HEK293 (cell line): Measurements from ENCODE around the gene SLC39A11.

Source experiments
- CTCF ChIP-seq: fragments of 450-650 bp; formaldehyde crosslinking; IDR thresholded peaks from 2 replicates; pipeline ENCODE4 v1.5.1; 2016; ENCODE audit warnings: missing biosample characterization, missing genetic modification characterization
- ELK4 ChIP-seq: IDR thresholded peaks from 2 replicates; pipeline ENCODE4 v1.6.1; 2011; ENCODE audit warnings: mild to moderate bottlenecking, low read depth, low read length, borderline replicate concordance
- HOXC10 ChIP-seq: sonication (generic); formaldehyde crosslinking; IDR thresholded peaks from 2 replicates; pipeline ENCODE4 v1.8.1; 2023; ENCODE audit warnings: mild to moderate bottlenecking, missing genetic modification reagents
- HOXD13 ChIP-seq: sonication (generic); formaldehyde crosslinking; IDR thresholded peaks from 2 replicates; pipeline ENCODE4 v1.8.0; 2022; ENCODE audit warnings: missing genetic modification reagents, borderline replicate concordance
- KLF1 ChIP-seq: fragments of 450-650 bp; formaldehyde crosslinking; IDR thresholded peaks from 2 replicates; pipeline ENCODE4 v1.5.1; 2016; ENCODE audit warnings: missing biosample characterization, missing genetic modification characterization
- KLF17 ChIP-seq: fragments of 450-650 bp; formaldehyde crosslinking; IDR thresholded peaks from 2 replicates; pipeline ENCODE4 v1.5.1; 2016; ENCODE audit warnings: missing biosample characterization, missing genetic modification characterization
- OSR2 ChIP-seq: fragments of 450-650 bp; formaldehyde crosslinking; IDR thresholded peaks from 2 replicates; pipeline ENCODE4 v1.5.1; 2016; ENCODE audit warnings: missing biosample characterization, missing genetic modification characterization
- ZFP37 ChIP-seq: fragments of 450-650 bp; formaldehyde crosslinking; IDR thresholded peaks from 2 replicates; pipeline ENCODE4 v1.5.1; 2016; ENCODE audit warnings: missing biosample characterization, missing genetic modification characterization
- ZFP41 ChIP-seq: fragments of 450-650 bp; formaldehyde crosslinking; IDR thresholded peaks from 2 replicates; pipeline ENCODE4 v1.5.1; 2016; ENCODE audit warnings: missing biosample characterization, missing genetic modification characterization, borderline replicate concordance
- ZIC2 ChIP-seq: fragments of 450-650 bp; formaldehyde crosslinking; IDR thresholded peaks from 2 replicates; pipeline ENCODE4 v1.5.1; 2016; ENCODE audit warnings: missing biosample characterization, missing genetic modification characterization
- ZNF114 ChIP-seq: fragments of 450-650 bp; formaldehyde crosslinking; IDR thresholded peaks from 2 replicates; pipeline ENCODE4 v1.5.0; 2017; ENCODE audit warnings: missing biosample characterization, missing genetic modification characterization
- ZNF175 ChIP-seq: fragments of 450-650 bp; formaldehyde crosslinking; IDR thresholded peaks from 2 replicates; pipeline ENCODE4 v1.5.1; 2016; ENCODE audit warnings: missing biosample characterization, missing genetic modification characterization
- ZNF19 ChIP-seq: fragments of 450-650 bp; formaldehyde crosslinking; IDR thresholded peaks from 2 replicates; pipeline ENCODE4; 2016; ENCODE audit warnings: missing biosample characterization, missing genetic modification characterization, low read depth
- ZNF221 ChIP-seq: fragments of 450-650 bp; formaldehyde crosslinking; IDR thresholded peaks from 2 replicates; pipeline ENCODE4 v1.5.1; 2017; ENCODE audit warnings: missing biosample characterization, missing genetic modification characterization, borderline replicate concordance
- ZNF223 ChIP-seq: fragments of 450-650 bp; formaldehyde crosslinking; IDR thresholded peaks from 2 replicates; pipeline ENCODE4 v1.5.1; 2016; ENCODE audit warnings: missing biosample characterization, missing genetic modification characterization
- ZNF274 ChIP-seq, 2 experiments: fragments of 200-500 bp in 1 of 2; fragments of 450-650 bp in 1 of 2; sonication (Bioruptor generic) in 1 of 2; formaldehyde crosslinking in 1 of 2; IDR thresholded peaks; 2 replicates each; pipeline versions ENCODE4 v1.5.1 to v1.6.1; 2014 to 2016; ENCODE audit warnings: borderline replicate concordance in 1 of 2, inconsistent platforms in 1 of 2, low read length in 1 of 2, missing biosample characterization in 1 of 2, missing genetic modification characterization in 1 of 2
- ZNF302 ChIP-seq: fragments of 450-650 bp; formaldehyde crosslinking; IDR thresholded peaks from 2 replicates; pipeline ENCODE4 v1.5.1; 2016; ENCODE audit warnings: missing biosample characterization, missing genetic modification characterization, low read depth
- ZNF394 ChIP-seq: fragments of 450-650 bp; formaldehyde crosslinking; IDR thresholded peaks from 2 replicates; pipeline ENCODE4 v1.5.1; 2016; ENCODE audit warnings: missing biosample characterization, missing genetic modification characterization, mild to moderate bottlenecking, moderate library complexity, borderline replicate concordance
- ZNF433 ChIP-seq: fragments of 450-650 bp; formaldehyde crosslinking; IDR thresholded peaks from 2 replicates; pipeline ENCODE4 v1.5.1; 2016; ENCODE audit warnings: missing biosample characterization, missing genetic modification characterization, low read depth
- ZNF48 ChIP-seq: fragments of 450-650 bp; formaldehyde crosslinking; IDR thresholded peaks from 2 replicates; pipeline ENCODE4 v1.5.1; 2016; ENCODE audit warnings: missing biosample characterization, missing genetic modification characterization
- ZNF501 ChIP-seq: fragments of 450-650 bp; formaldehyde crosslinking; IDR thresholded peaks from 2 replicates; pipeline ENCODE4 v1.5.1; 2016; ENCODE audit warnings: missing biosample characterization, missing genetic modification characterization
- ZNF530 ChIP-seq: fragments of 450-650 bp; formaldehyde crosslinking; IDR thresholded peaks from 2 replicates; pipeline ENCODE4 v1.5.1; 2016; ENCODE audit warnings: low read depth, missing biosample characterization, missing genetic modification characterization
- ZNF548 ChIP-seq: fragments of 450-650 bp; formaldehyde crosslinking; IDR thresholded peaks from 2 replicates; pipeline ENCODE4 v1.5.1; 2016; ENCODE audit warnings: missing biosample characterization, missing genetic modification characterization
- ZNF629 ChIP-seq: fragments of 450-650 bp; formaldehyde crosslinking; IDR thresholded peaks from 2 replicates; pipeline ENCODE4 v1.5.1; 2017; ENCODE audit warnings: missing biosample characterization, missing genetic modification characterization
- ZNF639 ChIP-seq: fragments of 450-650 bp; formaldehyde crosslinking; IDR thresholded peaks from 2 replicates; pipeline ENCODE4 v1.5.1; 2016; ENCODE audit warnings: missing biosample characterization, missing genetic modification characterization
- ZNF658 ChIP-seq: fragments of 450-650 bp; formaldehyde crosslinking; IDR thresholded peaks from 2 replicates; pipeline ENCODE4; 2016; ENCODE audit warnings: missing biosample characterization, missing genetic modification characterization
- ZNF660 ChIP-seq: fragments of 450-650 bp; IDR thresholded peaks from 2 replicates; pipeline ENCODE4 v1.5.1; 2018; ENCODE audit warnings: missing biosample characterization, mild to moderate bottlenecking, missing genetic modification characterization
- ZNF692 ChIP-seq: fragments of 450-650 bp; formaldehyde crosslinking; IDR thresholded peaks from 2 replicates; pipeline ENCODE4 v1.5.1; 2016; ENCODE audit warnings: missing biosample characterization, missing genetic modification characterization
- ZNF776 ChIP-seq: fragments of 450-650 bp; formaldehyde crosslinking; IDR thresholded peaks from 2 replicates; pipeline ENCODE4 v1.5.0; 2017; ENCODE audit warnings: missing biosample characterization, missing genetic modification characterization, borderline replicate concordance
- ZNF791 ChIP-seq: fragments of 450-650 bp; formaldehyde crosslinking; IDR thresholded peaks from 2 replicates; pipeline ENCODE4 v1.5.1; 2016; ENCODE audit warnings: missing biosample characterization, missing genetic modification characterization
- ZNF792 ChIP-seq: fragments of 450-650 bp; formaldehyde crosslinking; IDR thresholded peaks from 2 replicates; pipeline ENCODE4 v1.5.1; 2016; ENCODE audit warnings: missing biosample characterization, missing genetic modification characterization
- ZNF843 ChIP-seq: fragments of 450-650 bp; formaldehyde crosslinking; IDR thresholded peaks from 2 replicates; pipeline ENCODE4 v1.5.1; 2016; ENCODE audit warnings: missing biosample characterization, missing genetic modification characterization
- ZSCAN4 ChIP-seq: fragments of 450-650 bp; formaldehyde crosslinking; IDR thresholded peaks from 2 replicates; pipeline ENCODE4 v1.5.1; 2017; ENCODE audit warnings: missing biosample characterization, missing genetic modification characterization

The SLC39A11 gene

GRCh38 chr17:73092523-73093135, at the start of gene SLC39A11 (continued):
- TF ChIP-seq ZNF394 (tag by site-specific recombination) (peak; percentile 68; the same call in 1 of the 2 replicates), ZNF530 (no peak), ZNF791 (tag by site-specific recombination) (no peak), ZNF175 (tag by site-specific recombination) (no peak), ZFP41 (tag by site-specific recombination) (no peak), ZNF776 (tag by site-specific recombination) (no peak), ZNF792 (tag by site-specific recombination) (peak; percentile 15; the same call in 1 of the 2 replicates), ZSCAN4 (tag by site-specific recombination) (0 out of 2 replicates have a peak, but pooled peaks have one; percentile 13), ZNF433 (no peak), HOXC10 (no peak), ZNF658 (tag by site-specific recombination) (no peak), ZNF692 (tag by site-specific recombination) (no peak), ZNF501 (tag by site-specific recombination) (peak; percentile 64; the same call in 1 of the 2 replicates), OSR2 (no peak; the same call in 1 of the 2 replicates), ELK4 (no peak), ZNF114 (tag by site-specific recombination) (no peak), ZNF48 (no peak), CTCF (tag by site-specific recombination) (0 out of 2 replicates have a peak, but pooled peaks have one; percentile 17), ZNF274 (IDR thresholded peaks at IDR 0.05; ENCODE audit: low read length) (no peak), ZNF274 (tag by site-specific recombination; IDR thresholded peaks at IDR 0.05; ENCODE audit: borderline replicate concordance) (no peak), ZFP37 (tag by site-specific recombination) (no peak), ZNF302 (tag by site-specific recombination) (no peak), ZNF19 (tag by site-specific recombination) (no peak), ZNF548 (no peak), HOXD13 (no peak), ZNF843 (no peak), KLF17 (tag by site-specific recombination) (peak; percentile 84), ZNF629 (tag by site-specific recombination) (peak; percentile 70), KLF1 (tag by site-specific recombination) (peak; percentile 55; the same call in 1 of the 2 replicates), ZNF221 (tag by site-specific recombination) (no peak), ZNF660 (tag by site-specific recombination) (no peak), ZNF639 (peak; percentile 51; the same call in 1 of the 2 replicates), ZIC2 (tag by site-specific recombination) (peak; percentile 86), ZNF223 (no peak)
